ENCODE measurements around the gene DNAJC6. TPM values are rescaled to one million over a fixed set of nuclear protein-coding genes. Genes with fewer than 3 reads are reported as not detected.

Gene DNAJC6
- total RNA-seq, 1 donor from 2014 or later = 4.1 TPM

- no peak for TF ChIP-seq CTCF (conservative IDR thresholded peaks at IDR 0.05)
- no peaks in the 10 kb centered on the region for H3K9me3 Mint-ChIP-seq
- DNase-seq (ENCODE audit: extremely low spot score, unreplicated experiment) = no peak
- H3K36me3 Mint-ChIP-seq = peaks cover 30% of the 10 kb centered on the region
- H3K27ac Mint-ChIP-seq = peak overlapping the region; percentile 2
- no peak overlapping the region for H3K4me3 Mint-ChIP-seq
- peaks cover 20% of the 10 kb centered on the region for H3K4me1 Mint-ChIP-seq (ENCODE audit: unreplicated experiment)
- H3K27me3 Mint-ChIP-seq = no peaks in the 10 kb centered on the region
Observed at GRCh38 chr1:65423884-65424572, 114.7 kb downstream of the DNAJC6 start.

DNA sequence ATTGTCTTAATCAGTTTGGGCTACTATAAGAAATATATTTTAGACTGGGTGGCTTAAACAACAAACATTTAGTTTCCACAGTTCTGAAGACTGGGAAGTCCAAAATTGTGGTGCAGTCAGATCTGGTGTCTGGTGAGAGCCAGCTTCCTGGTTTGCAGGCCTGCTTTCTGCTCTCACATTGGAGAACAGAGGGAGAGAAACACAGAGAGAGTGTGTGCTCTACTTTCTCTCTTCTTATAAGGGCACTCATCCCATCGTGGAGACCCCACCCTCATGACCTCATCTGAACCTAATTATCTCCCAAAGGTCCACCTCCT is 115.2 kb downstream of the DNAJC6 start:
- Mint-ChIP-seq H3K36me3 (peaks cover 32% of the 10 kb centered on the region), H3K9me3 (no peaks in the 10 kb centered on the region), H3K27ac (no peak overlapping the region), H3K27me3 (no peaks in the 10 kb centered on the region), H3K4me1 (ENCODE audit: unreplicated experiment) (peaks cover 17% of the 10 kb centered on the region), H3K4me3 (peak overlapping the region; percentile 28)
- DNase-seq (ENCODE audit: extremely low spot score, unreplicated experiment) = no peak
- no peak for TF ChIP-seq CTCF (conservative IDR thresholded peaks at IDR 0.05)

DNA sequence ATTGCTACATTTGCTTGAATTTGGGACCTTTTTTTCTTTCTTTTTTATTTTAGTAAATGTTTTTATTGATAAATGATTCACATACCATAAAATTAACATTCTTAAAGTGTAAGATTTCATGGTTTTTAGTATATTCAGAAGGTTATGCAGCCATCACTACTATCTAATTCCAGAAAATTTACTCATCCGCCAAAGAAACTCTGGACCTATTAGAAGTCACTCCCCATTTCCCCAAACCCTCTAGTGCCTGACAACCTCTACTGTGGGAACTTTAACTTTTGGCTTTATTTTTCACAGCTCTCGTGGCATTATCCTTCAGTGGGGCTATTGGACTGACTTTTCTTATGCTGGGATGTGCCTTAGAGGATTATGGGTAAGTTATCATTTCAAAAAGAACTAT is 115.7 kb downstream of the DNAJC6 start:
- Mint-ChIP-seq H3K9me3 (no peaks in the 10 kb centered on the region), H3K36me3 (peaks cover 32% of the 10 kb centered on the region), H3K27me3 (no peaks in the 10 kb centered on the region), H3K4me1 (ENCODE audit: unreplicated experiment) (peaks cover 12% of the 10 kb centered on the region), H3K4me3 (no peak overlapping the region), H3K27ac (no peak overlapping the region)
- no peak for TF ChIP-seq CTCF (conservative IDR thresholded peaks at IDR 0.05)
- no peak for DNase-seq (ENCODE audit: extremely low spot score, unreplicated experiment)

- Mint-ChIP-seq H3K36me3 (peaks cover 32% of the 10 kb centered on the region), H3K4me3 (no peak overlapping the region), H3K9me3 (no peaks in the 10 kb centered on the region), H3K4me1 (ENCODE audit: unreplicated experiment) (peaks cover 12% of the 10 kb centered on the region), H3K27me3 (no peaks in the 10 kb centered on the region), H3K27ac (no peak overlapping the region)
- TF ChIP-seq CTCF (conservative IDR thresholded peaks at IDR 0.05) = no peak
- DNase-seq (ENCODE audit: extremely low spot score, unreplicated experiment) = no peak
Observed at GRCh38 chr1:65425697-65426096, 116.4 kb downstream of the DNAJC6 start.

DNA sequence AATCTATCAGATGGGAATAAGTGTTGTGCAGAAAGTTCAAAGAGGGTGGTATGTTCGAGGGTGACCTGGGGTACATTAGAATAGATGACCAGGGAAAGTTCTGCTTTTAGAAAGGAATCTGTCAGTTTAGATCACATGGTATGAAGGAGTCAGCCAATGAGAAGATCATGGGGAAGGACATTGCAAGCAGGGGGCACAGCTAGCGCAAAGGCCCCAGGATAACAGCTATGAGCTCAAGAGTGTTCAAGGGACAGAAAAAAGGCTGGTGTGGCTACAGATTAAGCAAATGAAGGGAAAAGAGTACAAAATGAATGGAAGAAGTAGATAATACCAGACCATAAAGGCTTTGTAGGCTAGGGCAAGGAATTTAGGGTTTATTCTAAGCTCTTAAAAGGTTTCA is 119.7 kb downstream of the DNAJC6 start:
- no peaks in the 10 kb centered on the region for H3K9me3 Mint-ChIP-seq
- H3K27me3 Mint-ChIP-seq = no peaks in the 10 kb centered on the region
- peaks cover 10% of the 10 kb centered on the region for H3K4me1 Mint-ChIP-seq (ENCODE audit: unreplicated experiment)
- H3K36me3 Mint-ChIP-seq = peaks cover 34% of the 10 kb centered on the region
- TF ChIP-seq CTCF (conservative IDR thresholded peaks at IDR 0.05) = no peak
- no peak for DNase-seq (ENCODE audit: extremely low spot score, unreplicated experiment)
- H3K4me3 Mint-ChIP-seq = no peak overlapping the region
- H3K27ac Mint-ChIP-seq = peak overlapping the region; percentile 8

- Mint-ChIP-seq H3K36me3 (peaks cover 31% of the 10 kb centered on the region), H3K4me3 (no peak overlapping the region), H3K9me3 (no peaks in the 10 kb centered on the region), H3K27me3 (no peaks in the 10 kb centered on the region), H3K4me1 (ENCODE audit: unreplicated experiment) (peaks cover 3% of the 10 kb centered on the region), H3K27ac (no peak overlapping the region)
- no peak for TF ChIP-seq CTCF (conservative IDR thresholded peaks at IDR 0.05)
- no peak for DNase-seq (ENCODE audit: extremely low spot score, unreplicated experiment)
Observed at GRCh38 chr1:65429806-65430205, 120.5 kb downstream of the DNAJC6 start.
